SK-N-SH treated with all-trans-retinoic acid at 6 μM for 48 hours (cell line): ENCODE measurements around the gene NUMBL.

Source experiments
- ESRRG ChIP-seq: fragments of 250-450 bp; sonication (Bioruptor Pico); IDR thresholded peaks from 2 replicates; pipeline ENCODE4 v1.6.1; 2021; ENCODE audit warnings: mild to moderate bottlenecking
- GLIS3 ChIP-seq: fragments of 250-450 bp; sonication (Bioruptor Pico); IDR thresholded peaks from 2 replicates; pipeline ENCODE4 v1.5.0; 2020; ENCODE audit warnings: mild to moderate bottlenecking, moderate library complexity
- PATZ1 ChIP-seq: fragments of 250-450 bp; sonication (Bioruptor Pico); IDR thresholded peaks from 2 replicates; pipeline ENCODE4 v1.8.0; 2020; ENCODE audit warnings: mild to moderate bottlenecking, moderate library complexity, borderline replicate concordance
- SNAI2 ChIP-seq: fragments of 250-450 bp; sonication (Bioruptor Pico); IDR thresholded peaks from 2 replicates; pipeline ENCODE4 v1.5.0; 2020; ENCODE audit warnings: mild to moderate bottlenecking, moderate library complexity
- ZNF70 ChIP-seq: fragments of 450-650 bp; formaldehyde crosslinking; IDR thresholded peaks from 2 replicates; pipeline ENCODE4 v1.5.0; 2020; ENCODE audit warnings: mild to moderate bottlenecking, moderate library complexity

GRCh38 chr19:40690693-40691420 is 406 bp upstream of the NUMBL start:
- TF ChIP-seq ESRRG (CRISPR knock-in tag) (no peak), SNAI2 (CRISPR knock-in tag) (no peak), PATZ1 (CRISPR knock-in tag) (peak; percentile 86), GLIS3 (no peak), ZNF70 (CRISPR knock-in tag) (no peak)
